ENCODE data around the gene CCNB1IP1. TPM values are rescaled to one million over a fixed set of nuclear protein-coding genes. Genes with fewer than 3 reads are reported as not detected.
A peak's percentile ranks its signal among the peaks of the same experiment; 100 is the strongest.

The CCNB1IP1 gene
- total RNA-seq, 1 experiment from 2014 or later: 121 TPM

DNA sequence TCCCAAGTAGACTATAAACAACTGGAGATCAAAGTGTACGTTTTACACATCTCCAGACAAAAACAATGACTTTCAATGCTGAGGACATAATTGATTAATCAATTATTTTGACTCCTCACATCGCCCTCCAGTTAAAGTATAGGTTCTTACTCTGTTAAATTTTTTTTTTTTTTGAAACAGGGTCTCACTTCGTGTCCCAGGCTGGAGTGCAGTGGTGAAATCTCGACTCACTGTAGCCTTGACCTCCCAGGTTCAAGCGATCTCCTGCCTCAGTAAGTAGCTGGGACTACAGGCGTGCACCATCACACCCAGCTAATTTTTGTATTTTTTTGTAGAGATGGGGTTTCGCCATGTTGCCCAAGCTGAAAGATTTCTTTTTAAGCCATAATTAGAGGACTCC, 938 bp upstream of the CCNB1IP1 start:
- TF ChIP-seq, protein P1, sequence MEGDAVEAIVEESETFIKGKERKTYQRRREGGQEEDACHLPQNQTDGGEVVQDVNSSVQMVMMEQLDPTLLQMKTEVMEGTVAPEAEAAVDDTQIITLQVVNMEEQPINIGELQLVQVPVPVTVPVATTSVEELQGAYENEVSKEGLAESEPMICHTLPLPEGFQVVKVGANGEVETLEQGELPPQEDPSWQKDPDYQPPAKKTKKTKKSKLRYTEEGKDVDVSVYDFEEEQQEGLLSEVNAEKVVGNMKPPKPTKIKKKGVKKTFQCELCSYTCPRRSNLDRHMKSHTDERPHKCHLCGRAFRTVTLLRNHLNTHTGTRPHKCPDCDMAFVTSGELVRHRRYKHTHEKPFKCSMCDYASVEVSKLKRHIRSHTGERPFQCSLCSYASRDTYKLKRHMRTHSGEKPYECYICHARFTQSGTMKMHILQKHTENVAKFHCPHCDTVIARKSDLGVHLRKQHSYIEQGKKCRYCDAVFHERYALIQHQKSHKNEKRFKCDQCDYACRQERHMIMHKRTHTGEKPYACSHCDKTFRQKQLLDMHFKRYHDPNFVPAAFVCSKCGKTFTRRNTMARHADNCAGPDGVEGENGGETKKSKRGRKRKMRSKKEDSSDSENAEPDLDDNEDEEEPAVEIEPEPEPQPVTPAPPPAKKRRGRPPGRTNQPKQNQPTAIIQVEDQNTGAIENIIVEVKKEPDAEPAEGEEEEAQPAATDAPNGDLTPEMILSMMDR (conservative IDR thresholded peaks at IDR 0.05; ENCODE audit: low read depth, low read length): no peak
- no peak for TF ChIP-seq EZH2 (IDR thresholded peaks at IDR 0.05; ENCODE audit: borderline replicate concordance, low read depth, low read length, poor library complexity, severe bottlenecking)
- H3K9me3 ChIP-seq (ENCODE audit: low read depth, low read length, poor library complexity, severe bottlenecking): no peaks in the 10 kb centered on the region
- intact Hi-C loops (cut with micrococcal nuclease; ENCODE audit: unreplicated experiment): no loop called here
- ChIA-PET CTCF (no interaction called here), POLR2A (ENCODE audit: low non-redundant PET) (no interaction called here)
- peaks cover 9% of the 10 kb centered on the region for H3K36me3 ChIP-seq (ENCODE audit: insufficient read depth, low read length, poor library complexity, severe bottlenecking)
- peak overlapping the region; percentile 87 for H3K27ac ChIP-seq (ENCODE audit: low read depth, low read length, poor library complexity, severe bottlenecking)
- H3K4me3 ChIP-seq (ENCODE audit: low read depth, low read length, poor library complexity, severe bottlenecking): no peak overlapping the region
- H3K27me3 ChIP-seq (replicated peaks; ENCODE audit: insufficient read depth, low read depth, low read length, poor library complexity): no peaks in the 10 kb centered on the region
- no TSS peak for BruUV-seq (replicated peaks)
- H3K4me1 ChIP-seq (ENCODE audit: insufficient read depth, low read length, poor library complexity, severe bottlenecking): peaks cover 23% of the 10 kb centered on the region
- DNase-seq (ENCODE audit: low spot score): no peak

GRCh38 chr14:20333494-20333841, 389 bp upstream of the CCNB1IP1 start:
- Histone ChIP-seq H3K27me3 (replicated peaks; ENCODE audit: insufficient read depth, low read depth, low read length, poor library complexity) (no peaks in the 10 kb centered on the region), H3K36me3 (ENCODE audit: insufficient read depth, low read length, poor library complexity, severe bottlenecking) (peaks cover 15% of the 10 kb centered on the region), H3K27ac (ENCODE audit: low read depth, low read length, poor library complexity, severe bottlenecking) (peak overlapping the region; percentile 87), H3K4me3 (ENCODE audit: low read depth, low read length, poor library complexity, severe bottlenecking) (peak overlapping the region; percentile 59), H3K9me3 (ENCODE audit: low read depth, low read length, poor library complexity, severe bottlenecking) (no peaks in the 10 kb centered on the region), H3K4me1 (ENCODE audit: insufficient read depth, low read length, poor library complexity, severe bottlenecking) (peaks cover 23% of the 10 kb centered on the region)
- no peak for DNase-seq (ENCODE audit: low spot score)
- CTCF ChIA-PET: no interaction called here
- TSS peak; percentile 97 for BruUV-seq (replicated peaks)
- POLR2A ChIA-PET (ENCODE audit: low non-redundant PET): no interaction called here
- no peak for TF ChIP-seq EZH2 (IDR thresholded peaks at IDR 0.05; ENCODE audit: borderline replicate concordance, low read depth, low read length, poor library complexity, severe bottlenecking)
- TF ChIP-seq, protein P1 (conservative IDR thresholded peaks at IDR 0.05; ENCODE audit: low read depth, low read length): no peak
- intact Hi-C loops (cut with micrococcal nuclease; ENCODE audit: unreplicated experiment): loop anchor here (1.0 kb wide), 1 partner anchor 9 kb away; no protein-coding TSS in a partner anchor

DNA sequence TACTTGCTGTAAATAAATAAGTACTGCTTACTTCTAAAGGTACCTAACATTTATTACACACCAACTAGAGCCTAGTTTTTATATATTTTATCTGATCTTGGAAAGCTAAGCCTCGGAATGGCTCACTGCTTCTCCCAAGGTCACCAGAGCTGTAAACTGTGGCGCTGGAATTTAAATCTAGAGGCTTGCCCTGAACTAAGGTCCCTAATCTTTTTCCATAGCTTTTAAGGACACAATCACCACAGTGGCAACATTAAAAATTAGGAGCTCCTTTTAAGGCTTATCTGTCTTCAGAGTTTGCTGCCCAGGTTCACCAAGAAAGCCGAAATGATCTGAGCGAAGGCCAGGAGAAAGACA, 670 bp downstream of the CCNB1IP1 start:
- Histone ChIP-seq H3K27me3 (replicated peaks; ENCODE audit: insufficient read depth, low read depth, low read length, poor library complexity) (no peaks in the 10 kb centered on the region), H3K4me1 (ENCODE audit: insufficient read depth, low read length, poor library complexity, severe bottlenecking) (peaks cover 32% of the 10 kb centered on the region), H3K4me3 (ENCODE audit: low read depth, low read length, poor library complexity, severe bottlenecking) (peak overlapping the region; percentile 59), H3K36me3 (ENCODE audit: insufficient read depth, low read length, poor library complexity, severe bottlenecking) (peaks cover 25% of the 10 kb centered on the region), H3K27ac (ENCODE audit: low read depth, low read length, poor library complexity, severe bottlenecking) (peak overlapping the region; percentile 87), H3K9me3 (ENCODE audit: low read depth, low read length, poor library complexity, severe bottlenecking) (no peaks in the 10 kb centered on the region)
- BruUV-seq (replicated peaks): no TSS peak
- ChIA-PET POLR2A (ENCODE audit: low non-redundant PET) (no interaction called here), CTCF (no interaction called here)
- peak; percentile 9 for DNase-seq (ENCODE audit: low spot score)
- TF ChIP-seq, protein P1 (conservative IDR thresholded peaks at IDR 0.05; ENCODE audit: low read depth, low read length): no peak
- TF ChIP-seq EZH2 (IDR thresholded peaks at IDR 0.05; ENCODE audit: borderline replicate concordance, low read depth, low read length, poor library complexity, severe bottlenecking): no peak
- intact Hi-C loops (cut with micrococcal nuclease; ENCODE audit: unreplicated experiment): no loop called here

Data from A673 (cell line).